ENCODE results near the gene KCNC4.
A peak's percentile ranks its signal among the peaks of the same experiment; 100 is the strongest.

KCNC4 gene

DNA sequence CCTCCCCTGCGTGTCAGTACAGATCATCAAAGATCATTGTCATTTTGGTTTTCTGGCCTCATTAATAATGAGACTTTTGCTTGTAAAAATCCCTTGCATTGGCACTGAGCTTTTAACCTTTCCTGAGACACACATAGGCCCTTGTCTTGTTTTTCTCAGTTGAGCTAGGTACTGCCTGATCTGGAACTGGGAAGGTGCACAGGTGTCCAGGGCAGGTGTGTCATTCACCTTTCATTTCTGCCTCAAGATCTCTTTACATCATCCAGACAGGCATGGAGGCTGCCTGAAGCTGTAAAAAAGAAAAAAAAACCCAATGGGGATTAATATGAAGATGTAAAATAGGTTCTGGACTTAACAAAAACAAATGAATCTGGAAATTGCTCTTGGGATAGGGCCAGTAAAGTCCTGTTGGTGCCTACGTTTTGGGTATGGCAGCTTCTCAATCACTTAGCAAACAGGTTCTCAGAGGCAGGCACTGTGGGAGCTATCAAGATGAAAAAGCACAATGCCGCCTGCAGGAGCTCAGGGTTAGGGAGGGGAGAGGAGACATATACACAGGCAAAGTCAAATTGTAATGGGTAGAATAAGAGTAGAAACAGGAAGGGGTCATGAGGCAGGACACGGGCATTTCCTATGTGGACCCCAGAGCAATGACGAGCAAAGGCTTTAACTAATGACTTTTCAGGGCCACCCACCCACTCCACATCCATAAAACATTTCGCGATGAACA, 1.0 kb upstream of the KCNC4 start:
- H3K27ac ChIP-seq, result no peak overlapping the region
- H3K36me3 ChIP-seq (replicated peaks), result no peaks in the 10 kb centered on the region
- peaks cover 33% of the 10 kb centered on the region for H3K27me3 ChIP-seq (replicated peaks)
- no peak for DNase-seq
- in situ Hi-C loops (cut with HindIII; ENCODE audit: low pct_ligation_motif_present, low sequenced_read_pairs), result loop anchor here (25.0 kb wide), 1 partner anchor 103 kb away; no protein-coding TSS in a partner anchor
- TF ChIP-seq, protein P1, sequence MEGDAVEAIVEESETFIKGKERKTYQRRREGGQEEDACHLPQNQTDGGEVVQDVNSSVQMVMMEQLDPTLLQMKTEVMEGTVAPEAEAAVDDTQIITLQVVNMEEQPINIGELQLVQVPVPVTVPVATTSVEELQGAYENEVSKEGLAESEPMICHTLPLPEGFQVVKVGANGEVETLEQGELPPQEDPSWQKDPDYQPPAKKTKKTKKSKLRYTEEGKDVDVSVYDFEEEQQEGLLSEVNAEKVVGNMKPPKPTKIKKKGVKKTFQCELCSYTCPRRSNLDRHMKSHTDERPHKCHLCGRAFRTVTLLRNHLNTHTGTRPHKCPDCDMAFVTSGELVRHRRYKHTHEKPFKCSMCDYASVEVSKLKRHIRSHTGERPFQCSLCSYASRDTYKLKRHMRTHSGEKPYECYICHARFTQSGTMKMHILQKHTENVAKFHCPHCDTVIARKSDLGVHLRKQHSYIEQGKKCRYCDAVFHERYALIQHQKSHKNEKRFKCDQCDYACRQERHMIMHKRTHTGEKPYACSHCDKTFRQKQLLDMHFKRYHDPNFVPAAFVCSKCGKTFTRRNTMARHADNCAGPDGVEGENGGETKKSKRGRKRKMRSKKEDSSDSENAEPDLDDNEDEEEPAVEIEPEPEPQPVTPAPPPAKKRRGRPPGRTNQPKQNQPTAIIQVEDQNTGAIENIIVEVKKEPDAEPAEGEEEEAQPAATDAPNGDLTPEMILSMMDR (IDR thresholded peaks at IDR 0.05; ENCODE audit: low read depth, low read length, missing control alignments), result no peak
- no peak overlapping the region for H3K4me3 ChIP-seq (ENCODE audit: low read depth, low read length)

DNA sequence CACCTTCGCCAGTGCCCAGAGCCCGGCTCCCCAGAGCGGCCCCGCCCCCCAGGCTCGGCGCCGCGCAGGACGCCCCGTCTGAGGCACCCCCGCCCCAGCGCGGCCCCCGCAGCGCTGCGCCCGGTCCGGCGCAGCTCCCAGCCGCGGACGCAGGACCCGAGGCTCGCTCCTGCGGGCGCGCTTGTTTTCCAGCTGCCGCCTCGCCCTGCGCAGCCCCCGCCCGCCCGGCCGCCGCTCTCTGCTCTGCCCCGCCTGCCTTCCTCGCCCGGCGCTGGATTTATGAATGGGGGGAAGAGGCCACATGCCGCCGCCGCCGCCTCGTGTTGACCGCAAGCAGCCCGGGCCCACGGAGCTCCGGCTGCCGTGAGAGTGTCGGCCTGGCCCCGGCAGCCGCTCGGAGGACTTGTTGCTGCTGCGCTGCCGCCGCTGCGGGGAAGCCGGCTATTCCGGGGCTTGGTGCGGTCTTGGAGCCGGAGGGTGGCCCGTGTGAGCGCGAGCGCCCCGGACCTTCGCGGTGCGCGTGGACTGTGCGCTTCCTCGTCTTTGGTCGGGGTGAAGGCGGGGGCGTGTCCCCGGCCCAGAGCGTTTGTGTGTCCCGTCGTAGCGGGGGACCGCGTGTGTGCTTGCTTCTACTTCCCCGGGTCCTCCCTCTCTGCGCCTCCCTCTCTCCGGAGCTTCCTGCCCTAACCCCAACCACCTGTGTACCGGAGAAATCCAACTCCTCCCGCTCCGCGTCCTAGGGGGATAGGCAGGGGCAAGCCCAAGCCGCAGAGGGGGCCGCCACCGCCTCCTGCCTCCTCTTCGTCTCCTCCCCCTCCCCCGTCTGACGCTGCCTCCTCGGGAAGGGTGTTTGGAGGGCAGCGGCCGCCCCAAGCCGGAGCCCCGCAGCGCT, 736 bp downstream of the KCNC4 start:
- Histone ChIP-seq H3K4me3 (ENCODE audit: low read depth, low read length) (peak overlapping the region; percentile 52), H3K27me3 (replicated peaks) (peaks cover 35% of the 10 kb centered on the region), H3K36me3 (replicated peaks) (no peaks in the 10 kb centered on the region), H3K27ac (no peak overlapping the region)
- no peak for DNase-seq
- TF ChIP-seq, protein P1 (IDR thresholded peaks at IDR 0.05; ENCODE audit: low read depth, low read length, missing control alignments), result no peak
- in situ Hi-C loops (cut with HindIII; ENCODE audit: low pct_ligation_motif_present, low sequenced_read_pairs), result loop anchor here (25.0 kb wide), 1 partner anchor 101 kb away; no protein-coding TSS in a partner anchor

DNA sequence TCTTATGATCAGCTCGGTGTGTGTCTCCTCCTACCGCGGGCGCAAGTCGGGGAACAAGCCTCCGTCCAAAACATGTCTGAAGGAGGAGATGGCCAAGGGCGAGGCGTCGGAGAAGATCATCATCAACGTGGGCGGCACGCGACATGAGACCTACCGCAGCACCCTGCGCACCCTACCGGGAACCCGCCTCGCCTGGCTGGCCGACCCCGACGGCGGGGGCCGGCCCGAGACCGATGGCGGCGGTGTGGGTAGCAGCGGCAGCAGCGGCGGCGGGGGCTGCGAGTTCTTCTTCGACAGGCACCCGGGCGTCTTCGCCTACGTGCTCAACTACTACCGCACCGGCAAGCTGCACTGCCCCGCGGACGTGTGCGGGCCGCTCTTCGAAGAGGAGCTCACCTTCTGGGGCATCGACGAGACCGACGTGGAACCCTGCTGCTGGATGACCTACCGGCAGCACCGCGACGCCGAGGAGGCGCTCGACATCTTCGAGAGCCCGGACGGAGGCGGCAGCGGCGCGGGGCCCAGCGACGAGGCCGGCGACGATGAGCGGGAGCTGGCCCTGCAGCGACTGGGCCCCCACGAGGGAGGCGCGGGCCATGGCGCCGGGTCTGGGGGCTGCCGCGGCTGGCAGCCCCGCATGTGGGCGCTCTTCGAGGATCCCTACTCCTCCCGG, 1.5 kb downstream of the KCNC4 start:
- TF ChIP-seq, protein P1 (IDR thresholded peaks at IDR 0.05; ENCODE audit: low read depth, low read length, missing control alignments), result no peak
- H3K27ac ChIP-seq, result no peak overlapping the region
- no peak for DNase-seq
- in situ Hi-C loops (cut with HindIII; ENCODE audit: low pct_ligation_motif_present, low sequenced_read_pairs), result loop anchor here (25.0 kb wide), 1 partner anchor 101 kb away; no protein-coding TSS in a partner anchor
- H3K27me3 ChIP-seq (replicated peaks), result peaks cover 35% of the 10 kb centered on the region
- H3K36me3 ChIP-seq (replicated peaks), result no peaks in the 10 kb centered on the region
- H3K4me3 ChIP-seq (ENCODE audit: low read depth, low read length), result peak overlapping the region; percentile 38

DNA sequence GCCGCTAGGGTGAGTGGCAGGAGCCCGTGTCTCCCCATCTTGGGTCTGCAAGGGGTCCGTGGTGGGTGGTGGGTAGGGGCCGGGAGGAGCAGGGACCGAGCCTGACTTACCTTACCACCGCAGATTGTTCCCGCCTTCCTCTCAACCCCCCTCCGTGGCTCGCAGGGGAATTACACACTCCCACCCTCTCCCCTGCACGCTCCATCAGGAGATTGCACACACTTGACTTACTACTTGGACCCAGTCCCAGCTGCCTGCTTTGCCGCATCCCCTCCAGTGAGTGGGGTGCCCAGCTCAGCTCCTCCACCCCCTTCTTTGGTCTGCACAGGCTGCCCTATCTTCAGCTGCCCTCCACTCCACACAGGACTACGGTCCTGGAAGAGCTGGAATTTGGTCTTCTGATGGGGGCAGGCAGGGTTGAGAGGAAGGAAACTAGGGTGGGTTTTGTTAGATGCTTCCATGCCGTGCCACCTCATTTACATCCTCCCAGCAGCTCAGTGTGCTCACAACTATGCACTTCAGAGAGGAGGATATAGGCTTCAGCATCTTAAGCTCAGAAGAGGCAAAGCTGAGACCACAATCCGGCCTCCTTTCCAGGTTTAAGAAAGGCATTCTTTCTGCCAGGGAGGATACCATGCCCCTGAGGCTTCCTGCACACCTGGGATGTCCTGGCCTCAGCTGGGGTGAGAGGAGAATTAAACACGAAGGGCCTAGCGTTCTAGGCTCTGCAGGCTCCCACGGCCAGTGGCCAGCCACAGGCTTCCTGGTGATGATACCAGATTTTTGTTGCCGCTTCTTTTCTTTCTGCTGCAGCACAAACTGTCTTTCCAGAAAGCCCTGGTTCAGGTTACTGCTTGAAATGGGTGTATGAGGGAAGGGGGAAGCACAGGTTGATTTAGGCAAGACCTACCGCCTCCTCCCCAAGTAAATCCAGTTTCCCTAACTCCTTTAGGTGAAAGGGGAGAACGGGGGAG, 2.3 kb downstream of the KCNC4 start:
- H3K4me3 ChIP-seq (ENCODE audit: low read depth, low read length), result no peak overlapping the region
- no peak overlapping the region for H3K27ac ChIP-seq
- no peak for DNase-seq
- H3K36me3 ChIP-seq (replicated peaks), result no peaks in the 10 kb centered on the region
- TF ChIP-seq, protein P1 (IDR thresholded peaks at IDR 0.05; ENCODE audit: low read depth, low read length, missing control alignments), result no peak
- H3K27me3 ChIP-seq (replicated peaks), result peaks cover 35% of the 10 kb centered on the region
- in situ Hi-C loops (cut with HindIII; ENCODE audit: low pct_ligation_motif_present, low sequenced_read_pairs), result loop anchor here (25.0 kb wide), 1 partner anchor 100 kb away; no protein-coding TSS in a partner anchor

DNA sequence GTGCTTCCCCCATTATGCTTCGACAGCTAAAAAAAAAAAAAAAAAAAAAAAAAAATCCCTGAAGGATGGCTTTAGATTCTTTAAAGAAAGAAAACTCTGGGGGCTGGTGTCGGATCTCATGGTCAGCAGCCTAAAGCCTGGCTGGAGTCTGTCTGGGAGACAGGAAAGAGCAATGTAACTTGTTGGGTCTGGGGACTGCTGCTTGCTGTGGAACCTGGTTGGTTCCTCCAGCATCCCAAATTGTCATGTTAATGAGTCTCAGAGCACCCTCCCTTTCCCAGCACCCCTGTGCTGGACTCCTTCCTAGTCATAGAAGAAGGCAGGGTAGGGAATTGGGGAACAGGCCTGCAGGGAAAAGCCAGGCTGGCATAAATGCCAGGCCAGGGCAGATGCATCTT, 3.0 kb downstream of the KCNC4 start:
- TF ChIP-seq, protein P1 (IDR thresholded peaks at IDR 0.05; ENCODE audit: low read depth, low read length, missing control alignments), result no peak

More for the DNA sequence above, 3.0 kb downstream of the KCNC4 start:
- peaks cover 35% of the 10 kb centered on the region for H3K27me3 ChIP-seq (replicated peaks)
- H3K36me3 ChIP-seq (replicated peaks), result no peaks in the 10 kb centered on the region
- no peak overlapping the region for H3K4me3 ChIP-seq (ENCODE audit: low read depth, low read length)
- in situ Hi-C loops (cut with HindIII; ENCODE audit: low pct_ligation_motif_present, low sequenced_read_pairs), result loop anchor here (25.0 kb wide), 1 partner anchor 99 kb away; no protein-coding TSS in a partner anchor
- DNase-seq, result no peak
- no peak overlapping the region for H3K27ac ChIP-seq

All from brain microvascular endothelial cell (primary cell).